H54 (cell line): ENCODE data around the gene CCDC177.

Experiments
- DNase-seq: peaks from one replicate; pipeline ENCODE4 v3.0.0; 2011; ENCODE audit warnings: low spot score, mixed read lengths; ENCODE audit not compliant: insufficient read length
- FAIRE-seq: peaks from 3 replicates; lab custom pipeline; 2011; peaks lifted over from hg19 to GRCh38; lab: Jason Lieb, UNC
- POLR2A ChIP-seq: IDR thresholded peaks from 2 replicates; pipeline ENCODE4 v1.6.1; 2011; ENCODE audit warnings: low read depth, mild to moderate bottlenecking, low read length

Gene CCDC177

DNA sequence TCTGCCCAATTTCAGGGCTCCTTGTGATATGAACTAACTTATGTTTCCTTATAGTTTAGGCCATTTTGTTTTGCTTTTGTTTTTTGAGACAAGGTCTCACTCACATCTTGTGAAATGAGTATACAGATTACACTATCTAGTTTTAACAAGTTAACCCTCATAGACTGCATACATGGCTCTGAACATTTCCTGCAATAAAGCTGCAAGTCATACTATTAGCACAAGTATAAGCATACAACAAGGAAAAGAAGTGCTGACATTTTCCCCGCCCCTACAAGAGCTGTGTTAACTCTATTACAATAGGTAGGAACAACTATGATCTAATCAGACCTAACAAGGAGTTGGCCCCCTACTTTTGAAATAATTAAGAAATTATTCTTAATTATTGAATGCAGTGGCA lies 35.9 kb downstream of the CCDC177 start:
- TF ChIP-seq POLR2A = no peak
- FAIRE-seq (no peak), DNase-seq (no peak)

DNA sequence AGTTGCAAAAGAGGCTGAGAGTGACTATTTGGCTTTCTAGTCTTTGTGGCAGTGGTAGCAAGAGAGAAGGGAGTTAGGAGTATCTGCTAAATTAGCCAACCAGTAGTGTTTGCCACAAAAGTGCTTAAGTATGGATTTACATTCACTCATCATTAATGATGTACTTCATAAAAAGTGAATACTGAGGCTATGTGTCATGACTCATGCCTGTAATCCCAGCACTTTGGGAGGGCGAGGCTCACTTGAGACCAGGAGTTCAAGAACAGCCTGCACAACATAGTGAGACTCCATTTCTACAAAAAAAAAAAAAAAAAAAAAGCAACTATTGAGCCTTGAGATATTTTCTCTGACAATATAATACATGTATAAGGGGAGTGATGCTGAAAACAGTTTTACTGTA lies 36.8 kb downstream of the CCDC177 start:
- FAIRE-seq = no peak

DNA sequence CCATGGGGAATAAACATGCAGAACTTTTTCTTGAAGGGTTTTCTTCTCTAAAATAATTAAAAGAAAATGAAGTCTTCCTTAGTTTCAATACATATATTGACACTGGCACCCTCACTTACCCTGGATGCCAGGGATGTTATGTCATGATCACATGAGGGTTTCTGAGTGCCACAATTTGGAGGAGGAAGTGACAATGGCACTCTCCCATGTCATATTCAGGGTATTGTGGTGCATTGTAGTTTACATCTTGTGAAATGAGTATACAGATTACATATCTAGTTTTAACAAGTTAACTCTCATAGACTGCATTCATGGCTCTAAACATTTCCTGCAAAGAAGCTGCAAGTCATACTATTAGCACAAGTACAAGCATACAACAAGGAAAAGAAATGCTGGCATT lies 37.7 kb downstream of the CCDC177 start:
- no peak for TF ChIP-seq POLR2A
- FAIRE-seq (no peak), DNase-seq (no peak)

More for the DNA sequence above, 36.8 kb downstream of the CCDC177 start:
- TF ChIP-seq POLR2A = no peak
- DNase-seq = no peak

DNA sequence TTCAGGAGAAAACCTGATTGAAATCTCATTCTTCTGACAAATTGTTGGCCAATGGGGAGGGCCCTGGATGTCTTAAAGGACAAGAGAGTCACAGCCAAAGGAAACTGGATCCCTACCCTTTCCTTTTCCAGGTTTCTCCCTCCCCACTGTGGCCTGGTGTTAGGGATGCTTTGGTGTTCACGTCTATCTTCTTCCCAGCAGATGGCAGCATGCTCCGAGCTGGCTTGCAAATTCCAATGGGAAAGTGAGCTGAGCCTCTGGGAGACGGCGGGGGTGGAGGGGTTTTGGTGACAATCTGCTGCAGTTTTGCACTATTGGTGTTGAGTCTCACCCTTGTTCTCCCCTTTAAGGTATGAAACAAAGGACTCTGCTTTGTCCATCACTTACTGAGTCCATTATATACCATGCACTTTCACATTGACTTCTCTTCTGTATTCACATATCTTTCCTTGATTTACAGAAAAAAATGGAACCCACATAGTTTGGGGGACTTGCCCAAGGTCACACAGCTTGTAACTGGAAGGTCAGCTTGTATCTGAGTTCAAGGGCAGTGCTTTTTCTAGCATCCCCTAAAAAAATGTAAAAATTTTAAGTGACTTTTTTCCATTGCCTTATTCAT lies 39.3 kb downstream of the CCDC177 start:
- no peak for FAIRE-seq
- TF ChIP-seq POLR2A = no peak
- DNase-seq = peak; percentile 40

DNA sequence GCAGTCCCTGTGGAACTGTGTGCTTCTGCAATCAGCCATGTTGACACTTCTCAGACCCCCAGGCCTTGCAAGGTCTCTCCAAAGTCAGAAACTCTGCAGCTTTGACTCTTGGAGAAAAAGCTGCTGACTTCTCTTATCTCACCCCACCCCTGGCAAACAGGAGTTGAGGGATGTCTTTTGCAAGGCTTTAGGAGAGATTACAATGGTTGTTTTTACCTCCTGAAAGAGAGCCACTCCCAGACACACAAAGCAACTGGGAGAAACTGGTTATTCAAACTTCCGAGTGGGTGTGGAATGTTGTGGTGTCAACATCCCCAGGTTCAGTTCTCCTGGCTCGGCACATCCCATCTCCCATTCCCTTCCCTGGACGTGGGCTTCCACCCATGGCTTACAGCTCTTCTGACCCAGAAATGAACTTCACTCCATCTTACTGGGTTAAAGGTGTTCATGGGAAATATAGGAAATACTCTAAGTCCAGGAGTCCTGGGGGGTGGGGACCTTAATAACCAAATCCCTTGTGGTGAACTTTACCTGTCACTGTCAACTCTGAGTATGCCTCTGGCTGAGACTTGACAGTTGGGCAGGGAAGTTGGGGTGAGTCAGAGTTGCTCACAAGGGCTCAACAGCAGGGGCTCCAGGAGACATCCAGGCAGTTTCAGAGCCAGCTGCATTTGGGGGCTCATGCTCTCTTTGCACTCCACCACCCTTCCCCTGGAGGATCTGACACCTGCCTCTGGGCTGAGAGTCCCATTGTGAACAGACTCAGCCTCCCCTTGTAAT lies 41.9 kb downstream of the CCDC177 start:
- FAIRE-seq (no peak), DNase-seq (peak; percentile 27)
- TF ChIP-seq POLR2A = no peak

DNA sequence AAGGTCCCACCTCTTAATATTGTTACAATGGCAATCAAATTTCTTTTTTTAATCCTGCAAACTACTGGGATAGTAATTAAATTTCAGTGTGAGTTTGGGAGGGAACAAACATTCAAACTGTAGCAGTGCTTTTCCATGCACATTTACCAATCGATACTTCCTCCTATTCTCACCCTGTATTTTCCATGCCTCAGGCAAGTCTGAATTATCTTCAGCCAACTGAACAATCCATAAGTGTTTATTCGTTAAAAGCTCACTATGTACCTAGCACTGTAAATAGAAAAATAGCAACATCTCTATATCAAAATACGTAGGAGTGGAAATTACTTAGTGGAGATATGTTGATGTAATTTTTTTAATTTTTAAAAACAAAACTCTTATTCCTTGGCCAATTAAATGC lies 43.5 kb downstream of the CCDC177 start:
- FAIRE-seq = no peak
- DNase-seq = no peak
- no peak for TF ChIP-seq POLR2A

DNA sequence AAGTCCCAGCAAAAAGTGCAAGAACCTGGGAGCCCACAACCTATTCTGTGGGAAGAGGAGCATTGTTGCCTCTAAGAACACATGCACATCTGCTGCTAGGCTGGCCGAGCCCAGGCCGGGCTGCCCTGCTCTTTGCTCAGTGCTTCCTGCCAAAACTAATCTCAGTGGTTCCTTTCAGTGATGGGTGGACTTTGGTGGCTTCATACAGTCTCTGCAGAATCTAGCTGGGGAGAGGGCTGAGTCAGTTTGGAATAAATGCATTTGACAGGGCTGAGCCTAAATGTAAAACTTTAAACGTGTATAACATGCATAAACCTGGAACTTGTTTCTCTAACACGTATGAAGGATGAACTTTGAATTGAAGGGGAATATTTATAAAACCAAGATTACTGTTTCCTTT lies 44.6 kb downstream of the CCDC177 start:
- DNase-seq (no peak), FAIRE-seq (no peak)
- TF ChIP-seq POLR2A = no peak

DNA sequence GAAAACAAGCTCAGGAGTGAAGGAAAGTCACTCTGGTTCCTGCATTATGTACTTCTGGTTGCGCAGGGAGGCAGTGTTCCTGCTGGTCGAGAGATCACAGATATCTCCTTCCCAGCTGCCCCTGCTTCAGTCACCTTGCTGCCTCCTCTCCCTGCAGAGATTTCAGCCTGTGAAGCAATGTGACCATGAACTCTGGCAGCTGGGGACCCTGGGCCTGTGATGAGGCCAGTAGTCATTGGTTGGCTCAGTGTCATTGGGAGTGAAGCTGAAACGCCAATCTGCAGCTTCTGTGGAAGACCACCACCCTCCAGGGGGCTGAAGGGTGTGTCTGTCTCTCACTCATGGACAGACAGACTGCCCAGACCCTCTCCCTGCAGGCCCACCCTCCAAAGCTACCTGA lies 45.1 kb downstream of the CCDC177 start:
- TF ChIP-seq POLR2A = no peak
- FAIRE-seq (no peak), DNase-seq (no peak)

DNA sequence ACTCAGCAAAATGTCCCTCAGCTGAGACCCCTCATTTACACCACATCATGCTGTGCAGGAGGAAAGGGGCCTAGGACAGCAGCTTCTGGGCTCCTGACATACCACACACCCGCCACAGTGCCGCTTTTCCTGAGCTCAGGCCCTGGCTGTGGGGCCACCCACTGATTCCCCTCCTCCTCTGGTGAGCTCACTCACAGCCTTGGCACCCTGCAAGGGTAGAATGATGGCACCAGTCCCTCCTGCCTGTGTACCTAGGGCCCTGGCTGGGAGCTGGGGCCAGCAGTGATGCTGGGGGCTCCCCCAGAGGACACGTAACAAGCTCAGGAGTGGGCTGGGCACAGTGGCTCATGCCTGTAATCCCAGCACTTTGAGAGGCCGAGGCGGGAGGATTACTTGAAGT lies 45.7 kb downstream of the CCDC177 start:
- no peak for FAIRE-seq
- no peak for DNase-seq
- no peak for TF ChIP-seq POLR2A

DNA sequence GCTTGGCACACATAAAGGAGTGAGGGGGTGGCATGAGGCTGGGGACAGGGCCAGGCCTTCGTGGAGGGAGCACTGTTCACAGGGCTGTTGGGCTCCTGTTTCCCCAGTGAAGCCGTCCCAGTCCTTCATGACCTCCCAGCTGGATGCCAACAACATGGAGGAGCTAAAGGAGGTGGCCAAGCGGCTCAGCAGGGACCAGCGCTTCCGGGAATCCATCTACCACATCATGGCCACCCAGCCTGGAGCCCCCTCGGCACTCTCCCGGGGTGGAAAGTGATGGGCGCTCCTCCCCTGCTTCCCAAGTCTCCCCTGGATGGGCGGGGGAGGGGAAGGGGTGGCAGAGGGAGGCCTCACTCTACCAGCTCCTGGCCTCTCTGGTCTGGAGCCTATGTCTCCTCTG lies 46.5 kb downstream of the CCDC177 start:
- no peak for TF ChIP-seq POLR2A
- no peak for FAIRE-seq

DNA sequence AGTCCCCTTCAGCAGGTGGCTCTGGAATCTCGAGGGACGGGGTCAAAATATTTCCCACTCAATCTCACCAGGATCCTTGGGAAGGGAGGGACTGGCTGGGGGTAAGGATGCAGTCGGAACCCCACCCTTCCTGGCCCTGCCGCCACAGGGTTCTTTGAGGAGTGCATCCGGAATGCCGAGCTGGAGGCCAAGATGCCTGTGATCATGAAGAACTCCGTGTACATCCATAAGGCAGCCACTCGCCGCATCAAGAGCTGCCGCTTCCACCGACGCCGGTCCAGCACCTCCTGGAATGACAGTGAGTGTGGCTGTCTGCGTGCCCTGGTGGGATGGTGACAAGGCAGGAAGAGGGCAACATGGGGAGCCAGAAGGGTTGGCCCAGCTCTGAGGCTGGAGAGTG lies 47.0 kb downstream of the CCDC177 start:
- FAIRE-seq (no peak), DNase-seq (no peak)
- TF ChIP-seq POLR2A = no peak

More for the DNA sequence above, 46.5 kb downstream of the CCDC177 start:
- no peak for DNase-seq

DNA sequence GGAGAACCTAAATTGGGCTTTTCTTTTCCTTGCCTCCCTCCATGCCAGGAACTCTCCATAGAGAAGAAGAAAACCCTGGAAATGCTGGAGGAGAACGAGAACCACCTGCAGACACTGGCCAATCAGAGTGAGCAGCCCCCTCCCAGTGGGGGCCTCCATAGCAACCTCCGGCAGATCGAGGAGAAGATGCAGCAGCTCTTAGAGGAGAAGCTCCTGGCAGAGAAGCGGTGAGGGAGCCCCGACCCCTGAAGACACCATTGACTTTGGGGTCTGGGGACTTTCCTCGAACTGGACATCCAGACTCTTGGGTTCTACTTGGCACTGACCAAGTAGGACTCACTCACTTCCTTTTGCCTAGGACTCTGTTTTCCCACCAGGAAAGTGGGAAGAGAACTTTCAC lies 48.8 kb downstream of the CCDC177 start:
- no peak for TF ChIP-seq POLR2A
- no peak for FAIRE-seq
- DNase-seq = no peak

DNA sequence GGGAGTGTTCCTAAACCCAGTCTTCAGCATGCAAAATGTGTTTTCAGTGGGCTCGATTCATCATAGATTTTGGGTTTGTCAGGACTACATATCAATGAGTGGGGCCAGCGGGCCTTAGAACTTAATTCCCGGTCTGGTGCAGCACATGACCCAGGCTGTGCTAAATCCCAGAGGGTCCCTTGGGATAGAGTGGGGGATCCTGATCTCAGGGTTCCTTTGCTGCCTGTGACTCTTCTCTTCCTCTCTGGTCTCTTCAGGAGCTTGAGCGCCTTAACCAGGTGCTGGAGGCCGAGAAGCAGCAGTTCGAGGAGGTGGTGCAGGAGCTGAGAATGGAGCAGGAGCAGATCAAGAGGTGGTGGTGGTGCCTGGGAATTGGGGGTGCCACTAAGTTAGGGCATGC lies 52.6 kb downstream of the CCDC177 start:
- no peak for TF ChIP-seq POLR2A
- no peak for DNase-seq
- no peak for FAIRE-seq
